K562 (cell line): ENCODE measurements around the gene MOB1B. TPM values are rescaled to one million over a fixed set of nuclear protein-coding genes. Genes with fewer than 3 reads are reported as not detected.

ENCODE experiments used
- C11orf30 ChIP-seq: fragments of 450-650 bp; IDR thresholded peaks from 2 replicates; pipeline ENCODE4 v1.6.1; 2016; ENCODE audit warnings: low read depth, mild to moderate bottlenecking
- CBX1 ChIP-seq: sonication (generic); IDR thresholded peaks from 2 replicates; pipeline ENCODE4 v1.6.1; 2016; ENCODE audit warnings: antibody characterized with exemption, low read depth, mild to moderate bottlenecking
- DIDO1 ChIP-seq: fragments of 450-650 bp; IDR thresholded peaks from 2 replicates; pipeline ENCODE4 v1.6.1; 2016; ENCODE audit warnings: low read depth, missing biosample characterization, missing genetic modification characterization
- FOXM1 ChIP-seq, 2 experiments: fragments of 450-650 bp in 1 of 2; sonication (generic) in 1 of 2; formaldehyde crosslinking in 1 of 2; IDR thresholded peaks; 2 replicates each; pipeline versions ENCODE4 v1.6.1 to v1.9.0; 2017 to 2022; ENCODE audit warnings: low read depth in 2 of 2, mild to moderate bottlenecking in 2 of 2, missing genetic modification reagents in 1 of 2, moderate library complexity in 1 of 2
- GATAD2A ChIP-seq: fragments of 450-650 bp; IDR thresholded peaks from 2 replicates; pipeline ENCODE4 v1.6.1; 2017
- KDM2B ChIP-seq: fragments of 250-450 bp; sonication (Bioruptor Pico); IDR thresholded peaks from 2 replicates; pipeline ENCODE4 v1.8.0; 2021; ENCODE audit warnings: mild to moderate bottlenecking, moderate library complexity
- KLF16 ChIP-seq: IDR thresholded peaks from 2 replicates; pipeline ENCODE4 v1.6.1; 2016; ENCODE audit warnings: antibody characterized with exemption
- MTA2 ChIP-seq: fragments of 450-650 bp; IDR thresholded peaks from 2 replicates; pipeline ENCODE4 v1.6.1; 2016; ENCODE audit warnings: low read depth
- MTF1 ChIP-seq: fragments of 250-450 bp; sonication (Bioruptor Pico); IDR thresholded peaks from 2 replicates; pipeline ENCODE4 v1.9.0; 2021; ENCODE audit warnings: moderate library complexity, mild to moderate bottlenecking, inconsistent platforms, borderline replicate concordance
- NBN ChIP-seq: fragments of 450-650 bp; IDR thresholded peaks from 2 replicates; pipeline ENCODE4 v1.6.1; 2016; ENCODE audit warnings: low read depth, mild to moderate bottlenecking
- SAP30 ChIP-seq: fragments of 200-600 bp; sonication (generic); IDR thresholded peaks from 2 replicates; pipeline ENCODE4 v1.6.1; 2012; ENCODE audit warnings: borderline replicate concordance, low read depth, mild to moderate bottlenecking, moderate library complexity, low read length, control low read depth, inconsistent platforms; ENCODE audit not compliant: insufficient read depth, poor library complexity, severe bottlenecking
- SMARCB1 ChIP-seq: IDR thresholded peaks from 2 replicates; pipeline ENCODE4 v1.6.1; 2011; ENCODE audit warnings: improper control_type of control experiment, low read depth; ENCODE audit not compliant: insufficient read length
- SREBF2 ChIP-seq: sonication (generic); formaldehyde crosslinking; IDR thresholded peaks from 2 replicates; pipeline ENCODE4 v1.4.0; 2020; ENCODE audit warnings: mild to moderate bottlenecking, missing genetic modification reagents
- ZKSCAN3 ChIP-seq: fragments of 250-450 bp; sonication (Bioruptor Pico); IDR thresholded peaks from 2 replicates; pipeline ENCODE4 v1.4.0; 2020
- ZNF121 ChIP-seq: sonication (generic); formaldehyde crosslinking; conservative IDR thresholded peaks from 2 replicates; pipeline ENCODE4 v1.8.0; 2022; ENCODE audit warnings: missing genetic modification reagents
- polyA plus RNA-seq, 8 experiments: library from polyadenylated mRNA; depleted of rRNA in 4 of 8; stranded (reverse) in 5 of 8; unstranded in 3 of 8; fragments of >200 nt; fragmentation: Nextera tagmentation in 2 of 8; fragmentation: Illumina TruSeq in 1 of 8; extraction: Ambion mirVana in 2 of 8; extraction: Trizol in 1 of 8; gene quantifications; 2 replicates each; pipeline versions ENCODE4 v1.2.1 to v1.2.3, GENCODE V29; 2011 to 2014; ENCODE audit warnings: inconsistent platforms in 1 of 8, missing spikeins in 1 of 8
- total RNA-seq, 7 experiments: library from RNA; depleted of rRNA in 6 of 7; stranded (reverse); fragments of >200 nt in 6 of 7; fragmentation: Illumina TruSeq in 2 of 7; extraction: Trizol in 2 of 7; gene quantifications; 2 replicates each; pipeline versions ENCODE4 v1.2.1 to v1.2.3, GENCODE V29; 2011 to 2021; ENCODE audit warnings: low replicate concordance in 1 of 7
- TF ChIP-seq, protein P1 (sequence below): sonication (generic); formaldehyde crosslinking; IDR thresholded peaks from 2 replicates; pipeline ENCODE4 v1.5.0; 2020; ENCODE audit warnings: missing genetic modification reagents
- TF ChIP-seq, protein P2 (sequence below): sonication (generic); formaldehyde crosslinking; IDR thresholded peaks from 2 replicates; pipeline ENCODE4 v1.4.0; 2020; ENCODE audit warnings: mild to moderate bottlenecking, missing genetic modification reagents
- TF ChIP-seq, protein P3 (sequence below): fragments of 250-450 bp; sonication (Bioruptor Pico); IDR thresholded peaks from 2 replicates; pipeline ENCODE4 v1.5.0; 2022; ENCODE audit warnings: mild to moderate bottlenecking
- TF ChIP-seq, protein P4 (sequence below): fragments of 450-650 bp; IDR thresholded peaks from 2 replicates; pipeline ENCODE4 v1.6.1; 2016; ENCODE audit warnings: missing biosample characterization, missing genetic modification characterization
- TF ChIP-seq, protein P5 (sequence below): sonication (generic); formaldehyde crosslinking; IDR thresholded peaks from 2 replicates; pipeline ENCODE4 v1.8.0; 2022; ENCODE audit warnings: missing genetic modification reagents, mild to moderate bottlenecking, moderate library complexity, borderline replicate concordance
- TF ChIP-seq, protein P6 (sequence below), 2 experiments: fragments of 450-650 bp in 1 of 2; sonication (generic) in 1 of 2; formaldehyde crosslinking; conservative IDR thresholded peaks; 2 replicates each; pipeline versions ENCODE4 v1.4.0 to v1.8.1; 2020 to 2022; ENCODE audit warnings: mild to moderate bottlenecking in 1 of 2, missing genetic modification reagents in 1 of 2

The MOB1B gene
- total and polyA plus RNA-seq, 9 of the 15 experiments (the other 6 are each of a cell fraction or from before 2014, with no cell fraction given), result 8.4 to 37.8 (median 19.0) TPM

DNA sequence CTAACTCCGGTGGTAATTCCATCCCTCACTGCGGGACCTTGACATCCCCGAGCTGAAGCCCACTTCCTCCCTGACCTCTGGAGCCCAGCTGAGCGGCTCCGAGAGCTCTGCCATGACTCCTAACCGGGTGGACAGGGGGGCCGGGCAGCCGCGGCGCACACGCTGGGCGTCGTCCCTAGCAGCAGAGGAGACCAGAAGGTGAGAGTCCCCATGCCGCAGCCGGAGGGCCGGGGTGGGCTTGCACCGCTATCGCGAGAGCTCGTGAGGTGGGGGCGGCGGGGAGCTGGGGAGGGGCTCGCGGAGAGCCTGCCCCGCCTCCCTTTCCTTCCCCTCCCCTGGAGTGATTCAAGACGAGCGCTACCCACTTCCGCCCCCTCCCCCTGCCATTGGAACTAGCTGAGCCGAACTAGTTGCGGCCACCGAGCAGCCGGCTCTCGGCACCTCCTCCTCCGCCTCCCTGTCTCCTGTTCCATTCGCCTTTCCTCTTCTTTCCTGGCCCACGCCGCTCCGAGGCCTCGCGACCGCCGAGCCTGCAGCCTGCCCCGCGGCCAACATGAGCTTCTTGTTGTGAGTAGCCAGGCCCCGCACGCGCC is at the start of gene MOB1B (continued):
- TF ChIP-seq MTF1 (CRISPR knock-in tag) (no peak), MTA2 (no peak), SAP30 (peak; percentile 38), ZKSCAN3 (CRISPR knock-in tag) (no peak), DIDO1 (tag) (no peak), C11orf30 (no peak), FOXM1 (IDR thresholded peaks at IDR 0.05; ENCODE audit: low read depth) (0 out of 2 replicates have a peak, but pooled peaks have one; percentile 11), FOXM1 (CRISPR knock-in tag; IDR thresholded peaks at IDR 0.05; ENCODE audit: low read depth) (no peak), SMARCB1 (no peak), NBN (no peak), GATAD2A (no peak), SREBF2 (CRISPR knock-in tag) (no peak), ZNF121 (CRISPR knock-in tag) (no peak), KLF16 (peak; percentile 50; the same call in 1 of the 2 replicates), KDM2B (no peak), CBX1 (no peak)
- TF ChIP-seq, protein P1, sequence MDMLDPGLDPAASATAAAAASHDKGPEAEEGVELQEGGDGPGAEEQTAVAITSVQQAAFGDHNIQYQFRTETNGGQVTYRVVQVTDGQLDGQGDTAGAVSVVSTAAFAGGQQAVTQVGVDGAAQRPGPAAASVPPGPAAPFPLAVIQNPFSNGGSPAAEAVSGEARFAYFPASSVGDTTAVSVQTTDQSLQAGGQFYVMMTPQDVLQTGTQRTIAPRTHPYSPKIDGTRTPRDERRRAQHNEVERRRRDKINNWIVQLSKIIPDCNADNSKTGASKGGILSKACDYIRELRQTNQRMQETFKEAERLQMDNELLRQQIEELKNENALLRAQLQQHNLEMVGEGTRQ (CRISPR knock-in tag), result no peak
- TF ChIP-seq, protein P2, sequence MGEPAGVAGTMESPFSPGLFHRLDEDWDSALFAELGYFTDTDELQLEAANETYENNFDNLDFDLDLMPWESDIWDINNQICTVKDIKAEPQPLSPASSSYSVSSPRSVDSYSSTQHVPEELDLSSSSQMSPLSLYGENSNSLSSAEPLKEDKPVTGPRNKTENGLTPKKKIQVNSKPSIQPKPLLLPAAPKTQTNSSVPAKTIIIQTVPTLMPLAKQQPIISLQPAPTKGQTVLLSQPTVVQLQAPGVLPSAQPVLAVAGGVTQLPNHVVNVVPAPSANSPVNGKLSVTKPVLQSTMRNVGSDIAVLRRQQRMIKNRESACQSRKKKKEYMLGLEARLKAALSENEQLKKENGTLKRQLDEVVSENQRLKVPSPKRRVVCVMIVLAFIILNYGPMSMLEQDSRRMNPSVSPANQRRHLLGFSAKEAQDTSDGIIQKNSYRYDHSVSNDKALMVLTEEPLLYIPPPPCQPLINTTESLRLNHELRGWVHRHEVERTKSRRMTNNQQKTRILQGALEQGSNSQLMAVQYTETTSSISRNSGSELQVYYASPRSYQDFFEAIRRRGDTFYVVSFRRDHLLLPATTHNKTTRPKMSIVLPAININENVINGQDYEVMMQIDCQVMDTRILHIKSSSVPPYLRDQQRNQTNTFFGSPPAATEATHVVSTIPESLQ (CRISPR knock-in tag), result no peak
- TF ChIP-seq, protein P3, sequence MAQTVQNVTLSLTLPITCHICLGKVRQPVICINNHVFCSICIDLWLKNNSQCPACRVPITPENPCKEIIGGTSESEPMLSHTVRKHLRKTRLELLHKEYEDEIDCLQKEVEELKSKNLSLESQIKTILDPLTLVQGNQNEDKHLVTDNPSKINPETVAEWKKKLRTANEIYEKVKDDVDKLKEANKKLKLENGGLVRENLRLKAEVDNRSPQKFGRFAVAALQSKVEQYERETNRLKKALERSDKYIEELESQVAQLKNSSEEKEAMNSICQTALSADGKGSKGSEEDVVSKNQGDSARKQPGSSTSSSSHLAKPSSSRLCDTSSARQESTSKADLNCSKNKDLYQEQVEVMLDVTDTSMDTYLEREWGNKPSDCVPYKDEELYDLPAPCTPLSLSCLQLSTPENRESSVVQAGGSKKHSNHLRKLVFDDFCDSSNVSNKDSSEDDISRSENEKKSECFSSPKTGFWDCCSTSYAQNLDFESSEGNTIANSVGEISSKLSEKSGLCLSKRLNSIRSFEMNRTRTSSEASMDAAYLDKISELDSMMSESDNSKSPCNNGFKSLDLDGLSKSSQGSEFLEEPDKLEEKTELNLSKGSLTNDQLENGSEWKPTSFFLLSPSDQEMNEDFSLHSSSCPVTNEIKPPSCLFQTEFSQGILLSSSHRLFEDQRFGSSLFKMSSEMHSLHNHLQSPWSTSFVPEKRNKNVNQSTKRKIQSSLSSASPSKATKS (CRISPR knock-in tag), result no peak
- TF ChIP-seq, protein P4, sequence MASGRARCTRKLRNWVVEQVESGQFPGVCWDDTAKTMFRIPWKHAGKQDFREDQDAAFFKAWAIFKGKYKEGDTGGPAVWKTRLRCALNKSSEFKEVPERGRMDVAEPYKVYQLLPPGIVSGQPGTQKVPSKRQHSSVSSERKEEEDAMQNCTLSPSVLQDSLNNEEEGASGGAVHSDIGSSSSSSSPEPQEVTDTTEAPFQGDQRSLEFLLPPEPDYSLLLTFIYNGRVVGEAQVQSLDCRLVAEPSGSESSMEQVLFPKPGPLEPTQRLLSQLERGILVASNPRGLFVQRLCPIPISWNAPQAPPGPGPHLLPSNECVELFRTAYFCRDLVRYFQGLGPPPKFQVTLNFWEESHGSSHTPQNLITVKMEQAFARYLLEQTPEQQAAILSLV (tag), result no peak
- TF ChIP-seq, protein P5, sequence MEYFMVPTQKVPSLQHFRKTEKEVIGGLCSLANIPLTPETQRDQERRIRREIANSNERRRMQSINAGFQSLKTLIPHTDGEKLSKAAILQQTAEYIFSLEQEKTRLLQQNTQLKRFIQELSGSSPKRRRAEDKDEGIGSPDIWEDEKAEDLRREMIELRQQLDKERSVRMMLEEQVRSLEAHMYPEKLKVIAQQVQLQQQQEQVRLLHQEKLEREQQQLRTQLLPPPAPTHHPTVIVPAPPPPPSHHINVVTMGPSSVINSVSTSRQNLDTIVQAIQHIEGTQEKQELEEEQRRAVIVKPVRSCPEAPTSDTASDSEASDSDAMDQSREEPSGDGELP (CRISPR knock-in tag), result peak; percentile 93
- TF ChIP-seq, protein P6, sequence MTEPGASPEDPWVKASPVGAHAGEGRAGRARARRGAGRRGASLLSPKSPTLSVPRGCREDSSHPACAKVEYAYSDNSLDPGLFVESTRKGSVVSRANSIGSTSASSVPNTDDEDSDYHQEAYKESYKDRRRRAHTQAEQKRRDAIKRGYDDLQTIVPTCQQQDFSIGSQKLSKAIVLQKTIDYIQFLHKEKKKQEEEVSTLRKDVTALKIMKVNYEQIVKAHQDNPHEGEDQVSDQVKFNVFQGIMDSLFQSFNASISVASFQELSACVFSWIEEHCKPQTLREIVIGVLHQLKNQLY (CRISPR knock-in tag; conservative IDR thresholded peaks at IDR 0.05), result no peak
